GM18867 (cell line): ENCODE data around the gene HAUS7.

Experiments used
- ATAC-seq: cut with Tn5 transposase; IDR thresholded peaks from one replicate; pipeline ENCODE4 v1.9.1; 2021; ENCODE audit warnings: mild to moderate bottlenecking, moderate library complexity; ENCODE audit not compliant: unreplicated experiment

The HAUS7 gene

DNA sequence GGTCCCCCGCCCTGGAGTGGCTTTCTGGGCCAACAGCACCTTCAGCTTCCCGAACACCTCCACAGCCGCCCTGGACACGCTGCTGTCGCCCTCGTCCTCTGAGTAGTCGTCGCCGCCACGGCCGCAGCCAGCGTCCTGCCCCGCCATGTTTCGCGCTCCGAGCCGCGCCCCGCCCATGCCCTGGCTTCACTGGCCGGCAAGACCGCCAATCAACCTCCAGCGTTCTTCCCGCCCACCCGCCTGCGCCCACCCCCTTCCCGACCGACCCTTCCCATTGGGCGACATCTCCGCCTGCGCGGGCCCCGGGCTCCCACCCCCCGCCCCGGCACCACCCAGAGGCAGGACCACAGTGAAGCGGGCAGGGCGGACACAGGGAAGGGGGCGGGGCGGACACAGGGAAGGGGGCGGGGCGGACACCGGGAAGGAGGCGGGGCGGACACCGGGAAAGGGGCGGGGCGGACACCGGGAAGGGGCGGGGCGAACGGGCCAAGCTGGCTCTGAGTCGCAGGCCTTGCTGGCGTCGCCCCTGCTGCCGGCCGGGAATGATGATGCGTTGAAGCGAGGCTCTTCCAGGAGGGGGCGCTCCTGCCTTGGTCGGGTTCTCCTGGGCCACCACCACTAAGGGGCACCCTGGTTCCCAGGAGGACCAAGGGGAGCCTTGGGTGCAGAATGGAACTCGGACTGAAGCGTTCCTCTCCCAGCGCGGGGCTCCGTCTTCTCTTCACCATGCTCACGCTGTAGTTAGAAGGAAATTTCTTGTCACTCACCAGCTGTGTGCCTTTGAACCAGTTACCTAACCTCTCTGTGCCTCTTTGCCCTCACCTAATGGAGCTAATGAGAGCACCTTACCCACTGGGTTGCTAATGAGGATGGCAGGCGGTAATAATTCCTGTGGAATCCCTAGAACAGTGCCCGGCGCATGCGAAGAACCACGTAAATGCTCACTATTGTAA is at the start of gene HAUS7:
HAUS7 (minus strand) TSS at position 166 of the 953 bp plus-strand sequence; CDS start at position 147, 19 bp downstream.
- ATAC-seq: peak; percentile 76

DNA sequence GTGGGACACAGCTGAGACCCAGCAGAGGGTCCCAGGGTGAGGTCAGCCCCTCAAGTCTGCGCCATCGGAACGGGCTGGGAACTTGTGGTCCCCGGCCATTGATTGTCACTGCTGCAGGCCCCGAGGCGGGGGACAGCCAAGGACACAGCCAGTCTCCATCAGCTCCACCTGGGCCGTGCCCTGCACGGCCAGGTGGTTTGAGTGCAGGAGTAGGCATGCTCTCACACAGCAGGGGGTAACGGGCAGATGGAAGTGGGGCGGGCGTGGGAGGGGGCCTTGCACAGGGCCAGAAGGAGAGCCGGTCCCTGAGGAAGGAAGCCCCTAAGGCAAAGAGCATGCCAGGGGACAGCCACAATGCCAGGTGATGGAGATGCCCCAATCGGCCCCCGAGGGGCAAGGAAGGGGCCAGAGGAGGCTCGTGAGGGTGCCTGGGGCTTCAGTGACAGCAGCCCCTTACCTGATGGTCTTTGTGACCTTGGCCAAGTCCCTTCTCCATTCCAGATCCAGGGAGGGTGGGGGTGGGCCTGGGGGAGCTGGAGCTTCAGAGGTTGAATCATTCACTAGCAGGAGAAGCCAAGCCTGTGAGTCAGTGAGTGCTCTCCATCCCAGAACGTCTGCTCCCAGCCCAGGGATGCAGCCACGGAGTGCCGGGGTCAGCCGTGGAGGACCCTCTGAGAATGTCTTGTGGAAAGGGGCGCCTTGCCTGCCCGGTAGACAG is 49.4 kb upstream of the HAUS7 start:
- no peak for ATAC-seq

DNA sequence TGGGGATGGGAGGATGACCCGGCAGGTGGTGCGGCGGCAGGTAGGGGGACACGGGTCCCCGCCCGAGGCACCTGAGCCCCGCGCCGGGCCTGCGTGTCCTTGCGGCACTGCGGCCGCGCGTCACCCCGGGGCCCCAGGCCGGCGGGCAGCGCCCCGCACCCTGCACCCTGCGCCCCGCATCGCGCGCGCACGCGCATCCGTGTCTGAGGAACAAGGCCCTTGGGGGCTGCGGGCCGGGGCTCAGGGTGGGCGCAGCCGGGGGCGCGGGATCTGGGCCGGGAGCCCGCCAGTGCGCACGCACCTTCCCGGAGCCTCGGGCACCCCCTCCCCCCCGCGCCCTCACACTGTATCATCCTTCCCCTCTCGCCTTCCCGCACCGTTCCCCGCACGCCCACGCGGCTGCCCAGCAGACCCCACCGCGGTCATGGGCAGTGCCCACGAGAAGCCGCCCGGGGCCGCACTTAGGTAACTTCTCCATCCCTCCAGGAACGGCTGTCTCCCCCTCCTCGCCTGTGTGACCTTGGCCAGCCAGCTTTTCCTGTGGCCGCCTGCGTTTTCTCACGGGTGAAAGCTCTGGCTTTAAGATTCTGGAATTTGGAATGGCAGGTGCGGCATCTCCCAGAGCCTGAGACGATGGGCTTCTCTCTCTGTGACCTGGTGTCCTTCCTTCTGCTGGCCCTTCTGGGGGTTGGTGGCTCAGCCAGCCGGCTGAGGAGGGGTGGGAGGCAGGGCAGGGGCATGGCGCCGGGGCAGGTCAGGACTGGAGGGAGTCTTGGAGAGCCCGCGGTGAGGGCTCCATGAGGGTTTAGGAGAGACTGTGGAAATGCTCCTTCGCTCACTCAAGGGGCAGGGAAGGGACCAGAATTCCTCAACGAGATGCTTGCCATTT is 47.8 kb upstream of the HAUS7 start:
- ATAC-seq: no peak

DNA sequence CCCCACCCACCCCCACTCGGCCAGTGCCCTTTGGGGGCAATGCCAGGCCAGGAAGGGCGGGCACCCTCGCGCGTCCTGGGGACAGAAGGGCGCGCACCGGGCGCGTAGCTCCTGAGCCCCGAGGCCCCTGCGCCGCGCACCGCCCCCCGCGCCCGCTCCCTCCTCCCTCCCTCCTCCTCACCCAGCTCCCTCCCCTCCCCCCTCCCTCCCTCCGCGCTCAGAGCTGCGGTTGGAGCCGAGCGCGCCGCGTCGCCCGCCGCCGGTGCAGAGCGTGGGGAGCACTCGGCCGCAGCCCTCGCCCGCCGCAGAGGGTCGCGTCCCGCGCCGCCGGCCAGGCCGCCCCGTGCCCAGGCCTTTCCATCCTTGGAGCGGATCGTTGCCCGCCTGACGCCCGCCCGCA is 47.0 kb upstream of the HAUS7 start, which contains the start of gene ATP2B3:
ATP2B3 (plus strand) TSS at position 220 of the 400 bp plus-strand sequence. CDS start 18,606 bp downstream, outside the sequence.
- ATAC-seq: no peak

- ATAC-seq: no peak
Measured at GRCh38 chrX:153516073-153516472, 45.7 kb upstream of the HAUS7 start.

DNA sequence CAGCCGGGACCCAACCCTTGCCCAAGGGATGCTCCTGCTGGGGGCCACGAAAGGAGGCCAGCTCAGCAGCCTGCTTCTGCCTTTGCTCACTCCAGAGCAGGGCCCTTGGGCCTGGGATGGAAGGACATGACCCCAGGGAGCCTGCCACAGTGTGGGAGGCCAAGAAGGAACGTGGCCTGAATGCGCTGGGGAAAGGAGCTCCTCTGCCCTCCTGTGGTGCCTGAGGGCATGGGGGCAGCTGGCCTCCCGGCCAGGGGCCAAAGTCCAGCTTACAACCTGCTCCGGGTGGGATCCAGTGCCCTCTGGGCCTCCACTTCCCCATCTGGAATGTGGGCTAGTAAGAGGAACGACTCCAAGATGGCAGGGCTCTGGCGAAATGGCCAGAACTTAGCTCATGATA is 45.1 kb upstream of the HAUS7 start:
- ATAC-seq: no peak

DNA sequence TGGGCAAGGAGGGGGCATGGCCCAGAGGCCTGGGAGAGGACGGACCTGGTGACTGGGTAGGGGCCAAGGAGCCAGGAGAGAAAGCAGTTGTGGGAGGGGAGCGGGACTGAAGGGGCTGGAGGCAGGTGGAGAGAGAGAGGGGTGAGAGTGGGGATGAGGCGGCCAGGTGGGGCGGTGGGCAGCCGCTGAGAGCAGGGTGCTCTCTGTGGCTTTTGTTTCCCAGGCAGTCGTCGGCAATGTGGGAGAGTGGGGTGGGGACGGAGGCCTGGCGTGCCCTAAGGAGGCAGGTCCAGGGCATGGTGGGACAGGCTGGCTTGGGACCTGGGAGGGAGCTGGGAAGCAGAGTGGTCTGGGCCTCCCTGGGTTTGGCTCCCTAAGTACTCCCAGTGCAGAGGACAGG is 43.9 kb upstream of the HAUS7 start:
- no peak for ATAC-seq

DNA sequence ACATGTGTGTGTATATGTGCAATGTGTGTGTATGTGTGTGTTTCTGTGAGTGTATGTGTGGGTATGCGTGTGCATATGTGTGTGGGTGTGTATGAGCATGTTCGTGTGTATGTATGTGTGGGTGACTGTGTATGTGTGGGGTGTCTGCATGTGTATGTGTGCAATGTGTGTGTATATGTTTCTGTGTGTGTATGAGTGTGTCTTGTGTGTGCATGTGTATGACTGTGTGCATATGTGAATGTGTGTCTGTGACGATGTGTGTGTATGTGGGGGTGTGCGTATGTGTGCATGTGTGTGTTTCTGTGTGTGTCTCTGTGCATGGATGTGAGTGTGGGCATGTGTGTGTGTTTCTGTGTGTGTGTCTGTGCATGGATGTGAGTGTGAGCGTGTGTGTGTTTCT is 42.9 kb upstream of the HAUS7 start:
- no peak for ATAC-seq

- no peak for ATAC-seq
Measured at GRCh38 chrX:153512501-153512893, 42.1 kb upstream of the HAUS7 start.

GRCh38 chrX:153511784-153512500 is 41.6 kb upstream of the HAUS7 start:
- ATAC-seq: no peak

DNA sequence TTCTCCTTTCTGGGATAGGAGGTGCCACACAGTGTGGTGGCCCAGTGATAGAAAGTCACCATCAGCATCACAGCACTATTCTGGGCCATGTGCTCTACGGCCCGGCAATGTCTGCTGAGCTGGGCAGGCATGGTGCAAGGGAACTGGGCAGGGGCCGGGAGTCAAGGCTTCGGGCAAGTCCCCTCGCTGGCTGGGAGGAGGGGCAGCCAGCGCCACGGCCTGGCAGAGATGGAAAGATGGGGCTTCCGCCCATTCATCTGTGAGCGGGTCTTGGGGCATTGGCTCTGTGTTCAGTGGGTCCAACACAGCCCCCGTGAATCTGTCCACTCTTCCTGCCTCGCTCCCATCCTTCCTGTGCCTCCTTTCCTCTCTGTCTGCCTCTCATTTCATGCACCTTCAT is 40.0 kb upstream of the HAUS7 start:
- ATAC-seq: no peak

DNA sequence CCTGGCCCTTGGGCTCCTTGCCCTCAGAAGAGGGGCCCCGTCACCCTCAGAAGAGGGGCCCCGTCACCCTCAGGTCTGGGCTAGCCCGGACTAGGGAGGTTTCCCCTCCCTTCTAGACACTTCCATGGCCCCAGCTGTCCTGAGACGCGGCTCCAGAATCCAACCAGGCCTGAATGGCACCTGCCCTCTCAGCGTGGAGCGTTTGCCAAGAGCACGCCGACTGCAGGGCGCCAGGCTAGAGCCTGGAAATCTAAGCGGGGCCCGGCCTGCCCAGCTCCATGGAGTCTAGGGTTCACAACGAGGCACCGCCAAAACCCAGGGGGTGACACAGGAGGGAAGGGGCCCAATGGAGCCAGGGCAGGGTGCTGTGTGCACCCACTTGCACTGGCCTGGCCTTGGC is 39.2 kb upstream of the HAUS7 start:
- ATAC-seq: no peak

DNA sequence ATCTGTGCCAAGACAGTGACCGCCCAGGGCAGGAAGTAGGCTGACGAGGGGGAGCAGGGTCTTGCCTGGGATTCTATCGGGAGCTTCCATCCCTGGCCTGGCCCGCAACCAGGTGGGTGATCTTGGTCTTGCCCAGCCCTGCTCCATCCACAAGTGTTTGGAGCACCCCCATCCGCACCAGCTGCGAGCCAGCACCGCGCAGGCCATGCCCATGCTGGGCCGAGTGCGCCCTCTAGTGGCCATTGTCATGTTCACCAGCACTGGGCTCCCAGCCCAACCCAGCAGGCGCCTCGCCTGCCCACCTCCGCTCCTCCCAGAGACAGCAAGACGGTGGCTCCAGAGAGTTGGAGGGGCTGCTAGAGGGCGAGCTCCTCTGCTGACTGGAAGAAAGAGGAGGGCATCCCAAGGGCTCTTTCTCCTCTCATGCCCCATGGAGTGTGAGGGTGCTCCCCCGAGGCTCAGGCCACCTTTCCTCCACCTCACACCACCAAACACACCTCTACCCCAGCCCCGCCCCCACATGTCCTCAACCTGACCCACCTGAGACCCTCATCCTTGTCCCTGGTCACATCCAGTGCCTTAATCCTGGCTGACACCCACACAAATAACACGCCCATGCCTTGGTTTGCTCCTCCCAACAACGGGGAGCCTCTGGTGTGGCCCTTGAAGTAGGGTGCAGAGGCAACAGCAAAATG is 37.3 kb upstream of the HAUS7 start:
- ATAC-seq: peak; percentile 94

DNA sequence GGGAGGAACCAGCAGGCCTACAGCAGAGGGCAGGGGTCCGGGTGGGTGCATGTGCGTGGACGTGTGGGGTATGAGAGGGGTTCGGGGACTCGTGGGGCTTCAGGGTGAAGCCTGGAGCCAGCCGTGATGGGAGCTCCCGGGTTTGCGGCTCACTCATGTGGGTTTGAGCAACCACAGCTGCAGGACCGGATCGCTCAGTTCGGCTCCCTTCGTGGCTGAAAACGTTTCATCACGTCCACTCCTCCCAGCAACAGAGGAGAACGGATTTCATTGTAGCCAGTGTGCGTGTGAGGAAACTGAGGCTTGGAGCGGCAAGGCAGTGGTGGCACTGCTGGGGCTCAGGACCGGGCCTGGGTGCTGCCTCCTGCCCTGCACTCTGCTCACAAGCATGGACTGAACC is 35.0 kb upstream of the HAUS7 start:
- no peak for ATAC-seq

DNA sequence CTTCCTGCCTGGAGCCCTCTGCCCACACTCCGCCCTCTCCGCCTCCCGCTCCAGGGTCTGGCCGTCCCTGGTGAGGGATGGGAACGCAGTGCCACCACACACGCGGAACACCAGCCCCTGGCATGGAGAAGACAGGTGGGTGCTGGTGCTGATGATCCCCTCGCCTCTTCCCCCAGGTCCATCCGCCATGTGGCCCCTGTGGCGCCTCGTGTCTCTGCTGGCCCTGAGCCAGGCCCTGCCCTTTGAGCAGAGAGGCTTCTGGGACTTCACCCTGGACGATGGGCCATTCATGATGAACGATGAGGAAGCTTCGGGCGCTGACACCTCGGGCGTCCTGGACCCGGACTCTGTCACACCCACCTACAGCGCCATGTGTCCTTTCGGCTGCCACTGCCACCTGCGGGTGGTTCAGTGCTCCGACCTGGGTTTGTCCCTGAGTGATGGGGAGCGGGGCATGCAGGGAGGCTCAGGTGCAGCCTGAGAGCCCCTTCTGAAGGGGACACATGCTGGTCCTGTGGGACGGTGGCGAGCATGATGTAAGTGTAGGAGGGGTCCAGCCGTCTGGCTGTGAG is 34.2 kb upstream of the HAUS7 start:
- ATAC-seq: no peak

DNA sequence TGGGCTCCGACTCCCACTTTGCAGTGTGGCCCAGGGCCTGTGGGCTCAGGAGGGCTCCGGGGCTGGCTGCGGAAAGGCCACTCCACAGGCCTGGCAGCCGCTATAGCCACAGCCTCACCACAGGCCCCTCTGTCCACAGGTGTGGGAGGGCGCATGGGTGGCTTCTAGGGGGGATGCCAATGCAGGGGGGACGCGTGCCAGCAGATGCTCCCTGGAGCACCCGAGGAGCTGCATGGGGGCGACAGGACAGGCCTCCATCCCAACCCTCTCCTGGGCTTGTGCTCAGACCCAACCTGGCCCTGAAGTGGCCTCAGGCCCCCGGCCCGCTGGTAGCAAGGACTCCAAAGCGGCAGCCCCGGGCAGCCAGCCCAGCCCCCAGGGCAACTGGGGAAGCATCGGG is 32.4 kb upstream of the HAUS7 start:
- ATAC-seq: no peak

- no peak for ATAC-seq
Measured at GRCh38 chrX:153502131-153502530, 31.8 kb upstream of the HAUS7 start.

- ATAC-seq: no peak
Measured at GRCh38 chrX:153501530-153501929, 31.2 kb upstream of the HAUS7 start.

- ATAC-seq: no peak
Measured at GRCh38 chrX:153500676-153501280, 30.4 kb upstream of the HAUS7 start.
